Peyer's patch (tissue), 4 donors: ENCODE data around the gene CPED1.

Experiments
- POLR2A ChIP-seq, 2 donors: fragments of 450-650 bp; IDR thresholded peaks; one replicate each; pipeline ENCODE4 v1.5.1; 2017; ENCODE audit warnings: antibody characterized with exemption in 2 of 2, mild to moderate bottlenecking in 2 of 2, moderate library complexity in 2 of 2
- TF ChIP-seq, protein P1 (sequence below), 6 experiments: fragments of 450-650 bp in 4 of 6; fragments of 200-600 bp in 2 of 6; sonication (generic) in 1 of 6; IDR thresholded peaks; one replicate each; pipeline ENCODE4 v1.5.1; 2017 to 2019; ENCODE audit warnings: antibody characterized with exemption in 6 of 6, mild to moderate bottlenecking in 3 of 6, moderate library complexity in 1 of 6

DNA sequence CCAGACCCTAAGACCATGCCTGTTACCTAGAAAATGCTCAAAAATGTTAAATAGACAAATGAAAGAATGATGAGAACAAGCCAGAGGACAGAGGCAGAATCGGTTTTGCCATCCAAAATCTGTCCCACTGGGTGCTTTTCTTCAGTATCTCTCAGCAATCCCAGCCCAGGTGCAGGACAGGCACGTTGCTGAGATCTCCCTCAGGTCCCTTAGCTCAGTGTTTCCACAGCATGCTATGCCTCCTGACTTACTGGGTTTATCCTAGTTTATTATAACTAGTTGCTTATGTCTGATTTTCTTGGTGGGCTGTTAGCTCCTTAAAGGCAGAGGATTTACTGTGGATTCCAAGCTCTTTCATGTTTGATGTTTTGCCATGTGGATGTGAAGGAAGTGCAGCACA is 20.3 kb downstream of the CPED1 start:
- TF ChIP-seq, protein P1, sequence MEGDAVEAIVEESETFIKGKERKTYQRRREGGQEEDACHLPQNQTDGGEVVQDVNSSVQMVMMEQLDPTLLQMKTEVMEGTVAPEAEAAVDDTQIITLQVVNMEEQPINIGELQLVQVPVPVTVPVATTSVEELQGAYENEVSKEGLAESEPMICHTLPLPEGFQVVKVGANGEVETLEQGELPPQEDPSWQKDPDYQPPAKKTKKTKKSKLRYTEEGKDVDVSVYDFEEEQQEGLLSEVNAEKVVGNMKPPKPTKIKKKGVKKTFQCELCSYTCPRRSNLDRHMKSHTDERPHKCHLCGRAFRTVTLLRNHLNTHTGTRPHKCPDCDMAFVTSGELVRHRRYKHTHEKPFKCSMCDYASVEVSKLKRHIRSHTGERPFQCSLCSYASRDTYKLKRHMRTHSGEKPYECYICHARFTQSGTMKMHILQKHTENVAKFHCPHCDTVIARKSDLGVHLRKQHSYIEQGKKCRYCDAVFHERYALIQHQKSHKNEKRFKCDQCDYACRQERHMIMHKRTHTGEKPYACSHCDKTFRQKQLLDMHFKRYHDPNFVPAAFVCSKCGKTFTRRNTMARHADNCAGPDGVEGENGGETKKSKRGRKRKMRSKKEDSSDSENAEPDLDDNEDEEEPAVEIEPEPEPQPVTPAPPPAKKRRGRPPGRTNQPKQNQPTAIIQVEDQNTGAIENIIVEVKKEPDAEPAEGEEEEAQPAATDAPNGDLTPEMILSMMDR (IDR thresholded peaks at IDR 0.05) = no peak
- no peak for TF ChIP-seq POLR2A (IDR thresholded peaks at IDR 0.05)
